HEK293 (cell line): ENCODE measurements around the gene KRTAP12-1.
A peak's percentile ranks its signal among the peaks of the same experiment; 100 is the strongest.
"Not testable (repeated sequence)": the region's sequence is repeated elsewhere in the genome, so short reads cannot be mapped to it uniquely, and the experiment has no call there.

Source experiments
- CTCF ChIA-PET: fragments of 350-600 bp; formaldehyde crosslinking; extraction: SDS; loops from one replicate; lab custom pipeline; 2021; ENCODE audit warnings: antibody characterized with exemption; lab: Yijun Ruan, JAX
- POLR2A ChIA-PET: fragments of 300-600 bp; formaldehyde crosslinking; extraction: SDS; loops from one replicate; lab custom pipeline; 2020; ENCODE audit warnings: antibody characterized with exemption, inconsistent platforms; lab: Yijun Ruan, JAX
- H3K27ac ChIP-seq: fragments of 200-500 bp; sonication (Bioruptor generic); 2 replicates; pipeline ENCODE4 v1.5.1; 2014; ENCODE audit warnings: low read depth, low read length, control low read depth, inconsistent platforms; ENCODE audit errors: extremely low read depth
- H3K36me3 ChIP-seq, 2 experiments: fragments of 200-500 bp in 1 of 2; sonication (Bioruptor generic) in 1 of 2; 1 replicate in 1 of 2; 2 replicates in 1 of 2; pipeline ENCODE4 v1.5.1; 2014 to 2017; ENCODE audit warnings: inconsistent platforms in 2 of 2, low read length in 2 of 2; ENCODE audit not compliant: control insufficient read depth in 2 of 2, insufficient read depth in 1 of 2
- H3K4me1 ChIP-seq: fragments of 200-500 bp; sonication (Bioruptor generic); 2 replicates; pipeline ENCODE4 v1.5.1; 2014; ENCODE audit warnings: mild to moderate bottlenecking, low read length, inconsistent platforms; ENCODE audit not compliant: control insufficient read depth, insufficient read depth
- H3K4me3 ChIP-seq: 2 replicates; pipeline ENCODE4 v1.5.1; 2011; ENCODE audit warnings: low read depth, mild to moderate bottlenecking, control low read depth, low read length, moderate library complexity
- H3K9me3 ChIP-seq: fragments of 200-500 bp; sonication (Bioruptor generic); 2 replicates; pipeline ENCODE4 v1.5.1; 2014; ENCODE audit warnings: low read depth, low read length, inconsistent platforms; ENCODE audit not compliant: control insufficient read depth, insufficient read depth
- EGR2 ChIP-seq: fragments of 450-650 bp; formaldehyde crosslinking; IDR thresholded peaks from 2 replicates; pipeline ENCODE4 v1.5.1; 2016; ENCODE audit warnings: low read depth, missing biosample characterization, missing genetic modification characterization
- KLF1 ChIP-seq: fragments of 450-650 bp; formaldehyde crosslinking; IDR thresholded peaks from 2 replicates; pipeline ENCODE4 v1.5.1; 2016; ENCODE audit warnings: missing biosample characterization, missing genetic modification characterization
- WT1 ChIP-seq: fragments of 450-650 bp; formaldehyde crosslinking; IDR thresholded peaks from 2 replicates; pipeline ENCODE4 v1.5.1; 2016; ENCODE audit warnings: missing biosample characterization, missing genetic modification characterization
- ZNF112 ChIP-seq: fragments of 450-650 bp; formaldehyde crosslinking; IDR thresholded peaks from 2 replicates; pipeline ENCODE4 v1.5.0; 2017; ENCODE audit warnings: missing biosample characterization, missing genetic modification characterization
- ZNF132 ChIP-seq: fragments of 450-650 bp; formaldehyde crosslinking; IDR thresholded peaks from 2 replicates; pipeline ENCODE4 v1.5.1; 2017; ENCODE audit warnings: missing biosample characterization, missing genetic modification characterization, borderline replicate concordance
- ZNF133 ChIP-seq: fragments of 450-650 bp; formaldehyde crosslinking; IDR thresholded peaks from 2 replicates; pipeline ENCODE4 v1.5.1; 2016; ENCODE audit warnings: missing biosample characterization, missing genetic modification characterization
- ZNF169 ChIP-seq: fragments of 450-650 bp; formaldehyde crosslinking; IDR thresholded peaks from 2 replicates; pipeline ENCODE4 v1.5.1; 2016; ENCODE audit warnings: missing biosample characterization, missing genetic modification characterization
- ZNF292 ChIP-seq: fragments of 450-650 bp; formaldehyde crosslinking; IDR thresholded peaks from 2 replicates; pipeline ENCODE4 v1.5.1; 2016; ENCODE audit warnings: low read depth, missing biosample characterization, missing genetic modification characterization, borderline replicate concordance
- ZNF311 ChIP-seq: fragments of 450-650 bp; formaldehyde crosslinking; IDR thresholded peaks from 2 replicates; pipeline ENCODE4 v1.5.1; 2017; ENCODE audit warnings: missing biosample characterization, missing genetic modification characterization, borderline replicate concordance
- ZNF433 ChIP-seq: fragments of 450-650 bp; formaldehyde crosslinking; IDR thresholded peaks from 2 replicates; pipeline ENCODE4 v1.5.1; 2016; ENCODE audit warnings: missing biosample characterization, missing genetic modification characterization, low read depth
- ZNF530 ChIP-seq: fragments of 450-650 bp; formaldehyde crosslinking; IDR thresholded peaks from 2 replicates; pipeline ENCODE4 v1.5.1; 2016; ENCODE audit warnings: low read depth, missing biosample characterization, missing genetic modification characterization
- ZNF610 ChIP-seq: fragments of 450-650 bp; formaldehyde crosslinking; IDR thresholded peaks from 2 replicates; pipeline ENCODE4 v1.5.1; 2016; ENCODE audit warnings: missing biosample characterization, missing genetic modification characterization, borderline replicate concordance
- ZNF664 ChIP-seq: fragments of 450-650 bp; formaldehyde crosslinking; IDR thresholded peaks from 2 replicates; pipeline ENCODE4 v1.5.1; 2016; ENCODE audit warnings: missing biosample characterization, missing genetic modification characterization
- ZNF747 ChIP-seq: fragments of 450-650 bp; formaldehyde crosslinking; IDR thresholded peaks from 2 replicates; pipeline ENCODE4 v1.5.1; 2016; ENCODE audit warnings: missing biosample characterization, missing genetic modification characterization
- ZNF777 ChIP-seq: fragments of 450-650 bp; formaldehyde crosslinking; IDR thresholded peaks from 2 replicates; pipeline ENCODE4 v1.5.1; 2017; ENCODE audit warnings: missing biosample characterization, missing genetic modification characterization, borderline replicate concordance
- ZNF830 ChIP-seq: fragments of 450-650 bp; IDR thresholded peaks from 2 replicates; pipeline ENCODE4 v1.5.0; 2018; ENCODE audit warnings: missing biosample characterization, missing genetic modification characterization, low read depth, mild to moderate bottlenecking, moderate library complexity
- ZNF837 ChIP-seq: fragments of 450-650 bp; formaldehyde crosslinking; IDR thresholded peaks from 2 replicates; pipeline ENCODE4 v1.5.1; 2016; ENCODE audit warnings: missing biosample characterization, missing genetic modification characterization
- ZNF843 ChIP-seq: fragments of 450-650 bp; formaldehyde crosslinking; IDR thresholded peaks from 2 replicates; pipeline ENCODE4 v1.5.1; 2016; ENCODE audit warnings: missing biosample characterization, missing genetic modification characterization
- TF ChIP-seq, protein P1 (sequence below): fragments of 450-650 bp; formaldehyde crosslinking; IDR thresholded peaks from 2 replicates; pipeline ENCODE4 v1.5.1; 2016; ENCODE audit warnings: missing biosample characterization, missing genetic modification characterization
- TF ChIP-seq, protein P2 (sequence below): fragments of 450-650 bp; formaldehyde crosslinking; IDR thresholded peaks from 2 replicates; pipeline ENCODE4 v1.5.1; 2017; ENCODE audit warnings: missing biosample characterization, missing genetic modification characterization
- TF ChIP-seq, protein P3 (sequence below): fragments of 450-650 bp; formaldehyde crosslinking; optimal IDR thresholded peaks from 2 replicates; pipeline ENCODE3; 2016; ENCODE audit warnings: missing biosample characterization, mild to moderate bottlenecking, missing genetic modification characterization

Gene KRTAP12-1

DNA sequence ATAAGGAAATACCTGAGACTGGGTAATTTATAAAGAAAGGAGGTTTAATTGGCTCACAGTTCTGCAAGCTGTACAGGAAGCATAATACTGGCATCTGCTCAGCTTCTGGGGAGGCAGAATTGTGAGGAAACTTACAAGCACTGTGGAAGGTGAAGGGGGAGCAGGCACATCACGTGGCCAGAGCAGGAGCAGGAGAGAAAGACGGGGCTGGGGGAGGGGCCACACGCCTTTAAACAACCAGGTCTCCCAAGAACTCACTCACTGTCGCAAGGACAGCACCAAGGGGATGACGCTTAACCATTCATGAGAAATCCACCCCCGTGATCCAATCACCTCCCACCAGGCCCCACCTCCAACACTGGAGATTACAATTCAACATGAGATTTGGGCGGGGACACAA lies 20.4 kb downstream of the KRTAP12-1 start:
- H3K4me1 ChIP-seq, H3K4me3 ChIP-seq, POLR2A ChIA-PET, H3K27ac ChIP-seq, H3K36me3 ChIP-seq, CTCF ChIA-PET, H3K9me3 ChIP-seq: not testable (repeated sequence)
- 0 out of 2 replicates have a peak, but pooled peaks have one; percentile 12 for TF ChIP-seq EGR2

DNA sequence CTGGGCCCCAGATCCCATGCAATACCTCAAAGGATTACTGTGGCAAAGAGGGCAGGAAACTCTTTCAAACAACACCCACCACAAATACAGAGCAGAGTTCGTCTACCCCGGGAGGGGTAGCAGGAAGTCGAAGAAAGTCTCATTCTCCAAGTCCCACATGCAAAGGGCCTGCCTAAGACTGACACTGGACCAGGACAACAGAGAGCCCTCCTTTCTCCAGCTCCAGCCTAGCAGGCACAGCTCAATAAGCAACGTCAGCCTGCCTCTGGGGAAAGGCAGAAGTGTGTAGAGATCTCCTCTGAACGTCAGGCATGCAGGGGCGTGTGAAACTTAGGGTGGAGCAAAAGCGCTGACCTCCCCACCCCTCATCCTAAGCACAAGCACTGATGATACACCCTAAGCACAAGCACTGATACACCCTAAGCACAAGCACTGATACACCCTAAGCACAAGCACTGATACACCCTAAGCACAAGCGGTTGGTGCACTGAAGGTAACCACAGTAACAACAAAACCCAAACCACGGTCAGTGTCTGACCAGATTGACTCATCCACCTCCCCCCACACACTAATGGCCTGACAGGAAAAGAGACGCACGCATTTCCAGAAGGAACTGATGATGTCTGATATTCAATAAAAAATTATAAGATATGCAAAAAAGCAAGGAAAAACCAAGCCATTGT lies 22.9 kb downstream of the KRTAP12-1 start:
- no peak overlapping the region for H3K27ac ChIP-seq
- H3K9me3 ChIP-seq, result no peaks in the 10 kb centered on the region
- POLR2A ChIA-PET, result no interaction called here
- CTCF ChIA-PET, result interaction anchor here (0.6 kb wide), 1 partner anchor 282 kb away, joined by 4 read pairs; no protein-coding TSS in a partner anchor
- H3K4me3 ChIP-seq, result no peak overlapping the region
- no peaks in the 10 kb centered on the region for H3K36me3 ChIP-seq
- no peaks in the 10 kb centered on the region for H3K4me1 ChIP-seq
- TF ChIP-seq ZNF830 (tag by site-specific recombination), result no peak
- TF ChIP-seq, protein P1, sequence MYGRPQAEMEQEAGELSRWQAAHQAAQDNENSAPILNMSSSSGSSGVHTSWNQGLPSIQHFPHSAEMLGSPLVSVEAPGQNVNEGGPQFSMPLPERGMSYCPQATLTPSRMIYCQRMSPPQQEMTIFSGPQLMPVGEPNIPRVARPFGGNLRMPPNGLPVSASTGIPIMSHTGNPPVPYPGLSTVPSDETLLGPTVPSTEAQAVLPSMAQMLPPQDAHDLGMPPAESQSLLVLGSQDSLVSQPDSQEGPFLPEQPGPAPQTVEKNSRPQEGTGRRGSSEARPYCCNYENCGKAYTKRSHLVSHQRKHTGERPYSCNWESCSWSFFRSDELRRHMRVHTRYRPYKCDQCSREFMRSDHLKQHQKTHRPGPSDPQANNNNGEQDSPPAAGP (tag by site-specific recombination), result 0 out of 2 replicates have a peak, but pooled peaks have one; percentile 42
- TF ChIP-seq ZNF311 (tag by site-specific recombination), result no peak
- TF ChIP-seq, protein P2, sequence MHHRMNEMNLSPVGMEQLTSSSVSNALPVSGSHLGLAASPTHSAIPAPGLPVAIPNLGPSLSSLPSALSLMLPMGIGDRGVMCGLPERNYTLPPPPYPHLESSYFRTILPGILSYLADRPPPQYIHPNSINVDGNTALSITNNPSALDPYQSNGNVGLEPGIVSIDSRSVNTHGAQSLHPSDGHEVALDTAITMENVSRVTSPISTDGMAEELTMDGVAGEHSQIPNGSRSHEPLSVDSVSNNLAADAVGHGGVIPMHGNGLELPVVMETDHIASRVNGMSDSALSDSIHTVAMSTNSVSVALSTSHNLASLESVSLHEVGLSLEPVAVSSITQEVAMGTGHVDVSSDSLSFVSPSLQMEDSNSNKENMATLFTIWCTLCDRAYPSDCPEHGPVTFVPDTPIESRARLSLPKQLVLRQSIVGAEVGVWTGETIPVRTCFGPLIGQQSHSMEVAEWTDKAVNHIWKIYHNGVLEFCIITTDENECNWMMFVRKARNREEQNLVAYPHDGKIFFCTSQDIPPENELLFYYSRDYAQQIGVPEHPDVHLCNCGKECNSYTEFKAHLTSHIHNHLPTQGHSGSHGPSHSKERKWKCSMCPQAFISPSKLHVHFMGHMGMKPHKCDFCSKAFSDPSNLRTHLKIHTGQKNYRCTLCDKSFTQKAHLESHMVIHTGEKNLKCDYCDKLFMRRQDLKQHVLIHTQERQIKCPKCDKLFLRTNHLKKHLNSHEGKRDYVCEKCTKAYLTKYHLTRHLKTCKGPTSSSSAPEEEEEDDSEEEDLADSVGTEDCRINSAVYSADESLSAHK (tag by site-specific recombination), result no peak
- TF ChIP-seq KLF1 (tag by site-specific recombination), result peak; percentile 48; the same call in 1 of the 2 replicates
- no peak for TF ChIP-seq ZNF843 (tag by site-specific recombination)
- TF ChIP-seq, protein P3, sequence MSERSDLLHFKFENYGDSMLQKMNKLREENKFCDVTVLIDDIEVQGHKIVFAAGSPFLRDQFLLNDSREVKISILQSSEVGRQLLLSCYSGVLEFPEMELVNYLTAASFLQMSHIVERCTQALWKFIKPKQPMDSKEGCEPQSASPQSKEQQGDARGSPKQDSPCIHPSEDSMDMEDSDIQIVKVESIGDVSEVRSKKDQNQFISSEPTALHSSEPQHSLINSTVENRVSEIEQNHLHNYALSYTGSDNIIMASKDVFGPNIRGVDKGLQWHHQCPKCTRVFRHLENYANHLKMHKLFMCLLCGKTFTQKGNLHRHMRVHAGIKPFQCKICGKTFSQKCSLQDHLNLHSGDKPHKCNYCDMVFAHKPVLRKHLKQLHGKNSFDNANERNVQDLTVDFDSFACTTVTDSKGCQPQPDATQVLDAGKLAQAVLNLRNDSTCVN (tag by site-specific recombination), result no peak
- TF ChIP-seq ZNF132 (tag by site-specific recombination), result no peak

DNA sequence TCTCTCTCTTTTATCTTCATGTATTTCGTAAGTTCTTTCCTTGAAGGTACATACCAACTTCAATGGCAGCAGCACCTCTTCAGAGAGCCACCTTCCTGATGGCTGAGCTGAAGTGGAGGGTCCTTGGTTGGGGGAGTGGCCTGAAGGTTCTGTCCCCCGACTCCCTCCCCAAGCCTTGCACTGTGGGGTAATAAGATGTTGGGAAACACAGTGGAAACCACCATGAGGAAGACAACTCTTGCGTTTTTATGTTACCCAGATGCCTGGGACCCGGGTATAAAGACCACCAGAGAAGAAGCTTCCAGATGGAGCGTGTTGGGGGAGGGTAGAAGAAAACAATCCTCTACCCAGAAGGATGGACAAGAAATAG lies 23.4 kb downstream of the KRTAP12-1 start:
- Histone ChIP-seq H3K4me1 (no peaks in the 10 kb centered on the region), H3K4me3 (no peak overlapping the region), H3K27ac (no peak overlapping the region), H3K9me3 (no peaks in the 10 kb centered on the region), H3K36me3 (no peaks in the 10 kb centered on the region)
- no peak for TF ChIP-seq ZNF610 (tag by site-specific recombination)
- TF ChIP-seq KLF1 (tag by site-specific recombination), result no peak
- no peak for TF ChIP-seq ZNF747 (tag by site-specific recombination)
- no peak for TF ChIP-seq ZNF133 (tag by site-specific recombination)
- TF ChIP-seq ZNF112 (tag by site-specific recombination), result no peak
- no peak for TF ChIP-seq ZNF311 (tag by site-specific recombination)
- no peak for TF ChIP-seq ZNF169 (tag by site-specific recombination)
- no peak for TF ChIP-seq ZNF530 (tag by site-specific recombination)
- TF ChIP-seq ZNF433, result no peak
- no peak for TF ChIP-seq ZNF292 (tag by site-specific recombination)
- no peak for TF ChIP-seq ZNF664 (tag by site-specific recombination)
- no peak for TF ChIP-seq ZNF777 (tag by site-specific recombination)
- no peak for TF ChIP-seq ZNF837
- no peak for TF ChIP-seq WT1 (tag by site-specific recombination)
- POLR2A ChIA-PET, result no interaction called here
- CTCF ChIA-PET, result no interaction called here
